Astrocyte of the spinal cord (primary cell): ENCODE results near the gene SNURF.
"Not testable (repeated sequence)": the region's sequence is repeated elsewhere in the genome, so short reads cannot be mapped to it uniquely, and the experiment has no call there.

ENCODE experiments used
- DNase-seq: peaks from one replicate; pipeline ENCODE4 v3.0.0; 2011; ENCODE audit warnings: low read depth, low spot score
- H3K4me3 ChIP-seq: 2 replicates; pipeline ENCODE4 v1.5.1; 2011; ENCODE audit warnings: low read depth, mild to moderate bottlenecking, low read length, moderate library complexity
- in situ Hi-C: cut with HindIII; loops from 2 replicates; pipeline ENCODE4 v1.10.0; 2017; ENCODE audit warnings: low sequenced_read_pairs
- TF ChIP-seq, protein P1 (sequence below): IDR thresholded peaks from 2 replicates; pipeline ENCODE4 v1.5.1; 2012; ENCODE audit warnings: low read depth, mild to moderate bottlenecking, low read length, inconsistent platforms

Gene SNURF, protein sequence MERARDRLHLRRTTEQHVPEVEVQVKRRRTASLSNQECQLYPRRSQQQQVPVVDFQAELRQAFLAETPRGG

DNA sequence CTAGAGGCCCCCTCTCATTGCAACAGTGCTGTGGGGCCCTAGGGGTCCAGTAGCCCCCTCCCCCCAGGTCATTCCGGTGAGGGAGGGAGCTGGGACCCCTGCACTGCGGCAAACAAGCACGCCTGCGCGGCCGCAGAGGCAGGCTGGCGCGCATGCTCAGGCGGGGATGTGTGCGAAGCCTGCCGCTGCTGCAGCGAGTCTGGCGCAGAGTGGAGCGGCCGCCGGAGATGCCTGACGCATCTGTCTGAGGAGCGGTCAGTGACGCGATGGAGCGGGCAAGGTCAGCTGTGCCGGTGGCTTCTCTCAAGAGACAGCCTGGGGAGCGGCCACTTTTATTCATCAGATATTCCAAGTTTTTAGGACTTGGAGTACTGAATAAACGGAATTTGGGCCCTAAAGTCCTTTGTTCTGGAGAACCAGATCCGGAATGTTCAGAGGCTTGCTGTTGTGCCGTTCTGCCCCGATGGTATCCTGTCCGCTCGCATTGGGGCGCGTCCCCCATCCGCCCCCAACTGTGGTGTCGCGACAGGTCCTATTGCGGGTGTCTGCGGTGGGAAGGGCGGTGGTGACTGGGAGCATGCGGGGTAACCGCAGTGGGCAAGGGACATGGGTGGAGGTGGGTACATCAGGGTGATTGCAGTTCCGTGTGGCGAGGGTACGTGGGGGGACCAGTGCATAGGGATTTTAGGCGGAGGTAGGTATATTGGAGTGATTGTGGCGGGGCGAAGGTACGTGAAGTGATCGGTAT lies at the start of gene SNURF, which contains the start of gene SNRPN:
TSS of gene SNURF (plus strand) at position 205 of the 748 bp plus-strand sequence. CDS start at position 267, 62 bp downstream.
TSS of gene SNRPN (plus strand) at position 205 of the 748 bp plus-strand sequence. CDS start 19,467 bp downstream, outside the sequence.
- DNase-seq = peak; percentile 80
- TF ChIP-seq, protein P1, sequence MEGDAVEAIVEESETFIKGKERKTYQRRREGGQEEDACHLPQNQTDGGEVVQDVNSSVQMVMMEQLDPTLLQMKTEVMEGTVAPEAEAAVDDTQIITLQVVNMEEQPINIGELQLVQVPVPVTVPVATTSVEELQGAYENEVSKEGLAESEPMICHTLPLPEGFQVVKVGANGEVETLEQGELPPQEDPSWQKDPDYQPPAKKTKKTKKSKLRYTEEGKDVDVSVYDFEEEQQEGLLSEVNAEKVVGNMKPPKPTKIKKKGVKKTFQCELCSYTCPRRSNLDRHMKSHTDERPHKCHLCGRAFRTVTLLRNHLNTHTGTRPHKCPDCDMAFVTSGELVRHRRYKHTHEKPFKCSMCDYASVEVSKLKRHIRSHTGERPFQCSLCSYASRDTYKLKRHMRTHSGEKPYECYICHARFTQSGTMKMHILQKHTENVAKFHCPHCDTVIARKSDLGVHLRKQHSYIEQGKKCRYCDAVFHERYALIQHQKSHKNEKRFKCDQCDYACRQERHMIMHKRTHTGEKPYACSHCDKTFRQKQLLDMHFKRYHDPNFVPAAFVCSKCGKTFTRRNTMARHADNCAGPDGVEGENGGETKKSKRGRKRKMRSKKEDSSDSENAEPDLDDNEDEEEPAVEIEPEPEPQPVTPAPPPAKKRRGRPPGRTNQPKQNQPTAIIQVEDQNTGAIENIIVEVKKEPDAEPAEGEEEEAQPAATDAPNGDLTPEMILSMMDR = no peak
- in situ Hi-C loops = no loop called here
- H3K4me3 ChIP-seq = peak within 1 kb of the TSS; percentile 90

DNA sequence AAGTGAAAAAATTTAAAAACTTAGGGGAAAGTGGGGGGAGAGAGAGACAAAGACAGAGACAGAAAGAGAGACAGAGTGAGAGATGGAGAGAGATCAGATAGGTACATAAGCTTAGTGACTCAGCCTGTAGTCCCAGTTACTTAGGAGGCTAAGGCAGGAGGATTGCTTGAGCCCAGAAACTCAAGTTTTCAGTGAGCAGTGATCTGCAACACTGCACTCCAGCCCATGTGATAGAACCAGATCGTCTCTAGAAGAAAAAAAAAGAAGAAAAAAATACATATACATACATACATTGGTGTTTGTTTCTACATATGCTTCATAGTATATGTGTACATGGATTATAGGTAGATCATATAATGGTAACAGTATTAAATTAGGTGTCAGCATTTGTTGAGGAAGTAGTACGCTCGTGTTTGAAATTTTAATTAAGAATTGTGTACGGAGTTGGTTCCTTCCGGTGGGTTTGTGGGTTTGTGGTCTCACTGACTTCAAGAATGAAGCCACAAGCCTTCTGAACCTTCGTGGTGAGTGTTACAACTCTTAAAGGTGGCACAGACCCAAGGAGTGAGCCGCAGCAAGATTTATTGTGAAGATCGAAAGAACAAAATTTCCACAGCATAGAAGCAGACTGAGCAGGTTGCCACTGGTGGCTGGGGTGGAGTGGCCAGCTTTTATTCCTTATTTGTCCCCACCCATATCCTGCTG lies 38.3 kb upstream of the SNURF start:
- no peak overlapping the region for H3K4me3 ChIP-seq
- TF ChIP-seq, protein P1 = no peak
- in situ Hi-C loops = no loop called here
- DNase-seq = no peak

DNA sequence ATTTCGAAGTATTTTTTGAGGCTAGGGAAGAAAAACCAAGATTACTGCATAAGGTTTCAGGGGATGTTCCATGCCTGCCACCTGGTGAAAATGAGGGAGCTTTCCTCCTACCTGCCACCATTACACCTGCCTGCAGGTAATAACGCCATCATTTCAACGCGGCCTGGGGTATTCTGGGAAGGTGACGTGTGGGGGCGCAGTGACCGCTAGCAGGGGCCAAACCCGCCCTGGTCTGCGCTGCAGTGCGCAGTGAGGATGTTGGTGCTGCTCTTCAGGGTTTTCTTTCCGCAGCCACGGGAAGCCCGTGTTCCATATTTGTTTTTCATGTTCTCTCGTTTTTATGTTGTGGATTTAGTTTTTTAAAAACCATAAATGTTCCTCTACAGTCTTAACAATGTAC lies 37.4 kb upstream of the SNURF start:
- in situ Hi-C loops = no loop called here
- TF ChIP-seq, protein P1 = no peak
- DNase-seq = no peak
- no peak overlapping the region for H3K4me3 ChIP-seq

DNA sequence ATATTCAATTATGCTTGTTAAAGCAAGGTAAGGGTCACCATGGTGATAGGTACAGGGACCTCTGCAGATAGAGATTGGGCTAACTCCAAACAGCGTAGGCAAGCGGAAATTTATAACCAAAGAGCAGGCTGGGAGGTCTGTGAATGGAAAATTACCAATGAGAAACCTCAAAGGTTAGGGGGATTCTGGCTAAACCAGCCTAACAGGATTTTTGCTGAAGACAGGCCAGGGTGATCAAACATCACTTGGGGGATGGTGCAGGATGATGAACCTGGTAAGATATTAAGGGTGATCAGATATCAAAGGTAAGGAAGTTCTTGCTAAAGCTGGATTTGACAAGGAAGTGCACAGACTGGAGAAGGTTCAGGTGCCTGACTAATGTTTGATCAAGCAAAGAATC lies 35.3 kb upstream of the SNURF start:
- H3K4me3 ChIP-seq = no peak overlapping the region
- TF ChIP-seq, protein P1 = no peak
- no peak for DNase-seq
- in situ Hi-C loops = no loop called here

DNA sequence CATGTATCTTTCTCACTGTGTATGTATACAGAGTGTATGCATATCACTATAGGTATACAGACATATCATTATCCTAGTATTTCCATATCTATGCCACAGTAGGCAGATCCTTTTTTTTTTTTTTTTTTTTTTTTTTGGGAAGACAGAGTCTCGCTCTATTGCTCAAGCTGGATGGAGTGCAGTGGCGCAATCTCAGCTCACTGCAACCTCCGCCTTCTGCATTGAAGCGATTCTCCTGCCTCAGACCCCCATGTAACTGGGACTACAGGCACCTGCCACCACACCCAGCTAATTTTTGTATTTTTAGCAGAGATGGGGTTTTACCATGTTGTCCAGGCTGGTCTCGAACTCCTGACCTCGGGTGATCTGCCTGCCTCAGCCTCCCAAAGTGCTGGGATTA lies 32.0 kb upstream of the SNURF start:
- in situ Hi-C loops, DNase-seq, H3K4me3 ChIP-seq: not testable (repeated sequence)

DNA sequence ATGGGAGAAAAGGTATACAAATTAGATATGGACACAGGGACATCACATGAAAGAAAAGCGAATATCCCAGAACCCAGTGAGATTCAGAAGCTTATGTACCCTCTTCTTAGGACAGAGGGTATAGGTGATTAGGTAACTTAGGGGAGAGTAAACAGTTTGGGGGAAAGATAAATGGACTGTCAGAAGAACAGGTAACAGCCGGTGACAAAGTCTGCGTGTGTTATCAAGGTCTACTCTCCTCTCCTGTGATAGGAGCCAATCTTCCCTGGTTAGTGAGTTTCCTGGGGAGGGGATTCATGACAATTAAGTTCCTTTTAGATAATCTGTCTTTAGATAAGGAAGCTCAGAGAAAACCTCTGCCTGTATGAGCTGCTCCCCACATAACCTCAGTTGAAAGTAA lies 30.6 kb upstream of the SNURF start:
- no peak for DNase-seq
- in situ Hi-C loops = no loop called here
- TF ChIP-seq, protein P1 = no peak
- H3K4me3 ChIP-seq = no peak overlapping the region

DNA sequence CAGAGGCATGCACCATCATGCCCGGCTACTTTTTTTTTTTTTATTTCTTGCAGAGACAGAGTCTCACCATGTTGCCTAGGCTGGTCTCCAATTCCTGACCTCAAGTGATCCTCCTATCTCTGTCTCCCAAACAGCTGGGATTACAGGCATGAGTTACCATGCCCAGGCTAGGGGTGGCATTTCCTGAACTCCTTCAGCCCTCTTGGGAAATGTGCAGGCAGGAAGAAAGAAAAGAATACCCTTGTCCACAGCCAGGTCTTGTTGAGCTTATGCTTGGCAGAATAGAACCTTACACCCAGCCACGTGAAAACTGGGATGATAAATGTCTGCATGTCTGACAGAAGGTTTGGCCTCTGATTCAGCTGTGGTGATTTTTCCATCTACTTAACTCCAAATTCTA lies 30.2 kb upstream of the SNURF start:
- TF ChIP-seq, protein P1 = no peak
- in situ Hi-C loops = no loop called here
- DNase-seq = no peak
- H3K4me3 ChIP-seq = no peak overlapping the region

DNA sequence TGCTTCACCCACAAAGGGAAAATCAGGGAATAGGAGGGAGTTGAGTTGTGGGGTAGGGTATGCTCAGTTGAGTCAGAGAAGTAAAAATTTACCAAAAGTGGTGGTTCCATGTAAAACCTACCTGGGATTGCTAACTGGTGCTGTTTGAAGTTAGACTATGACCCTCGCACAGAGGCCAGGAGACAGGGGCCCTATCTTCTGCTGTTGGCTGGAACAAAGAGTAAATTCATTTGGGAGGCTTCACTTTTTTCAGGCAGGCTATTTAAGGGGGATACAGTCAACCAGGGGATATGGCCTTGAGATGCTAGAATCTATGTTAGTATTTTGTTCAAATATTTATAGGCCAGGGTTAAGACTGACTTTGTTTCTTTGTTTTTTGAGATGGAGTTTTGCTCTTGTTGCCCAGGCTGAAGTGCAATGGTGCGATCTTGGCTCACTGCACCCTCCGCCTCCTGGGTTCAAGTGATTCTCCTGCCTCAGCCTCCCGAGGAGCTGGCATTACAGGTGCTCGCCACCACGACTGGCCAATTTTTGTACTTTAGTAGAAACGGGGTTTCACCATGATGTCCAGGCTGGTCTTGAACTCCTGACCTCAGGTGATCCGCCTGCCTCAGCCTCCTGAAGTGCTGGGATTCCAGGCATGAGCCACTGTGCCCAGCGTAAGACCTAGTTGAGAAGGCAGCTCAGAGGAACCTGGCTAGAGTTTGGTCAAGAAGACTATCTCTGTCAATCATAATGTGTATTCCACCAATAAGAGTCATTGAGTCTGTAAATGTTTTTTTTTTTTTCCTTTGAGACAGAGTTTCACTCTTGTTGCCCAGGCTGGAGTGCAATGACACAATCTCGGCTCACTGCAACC lies 22.7 kb upstream of the SNURF start:
- in situ Hi-C loops, DNase-seq, H3K4me3 ChIP-seq: not testable (repeated sequence)
